NCI-H187 treated with DMSO at 0.1 percent for 48 hours (cell line): ENCODE measurements around the gene C8G.

Experiments
- DNase-seq: peaks from one replicate; lab custom pipeline; 2025; lab: John Stamatoyannopoulos, UW

The C8G gene

GRCh38 chr9:136968333-136969127 is 23.5 kb downstream of the C8G start:
- DNase-seq, result no peak

DNA sequence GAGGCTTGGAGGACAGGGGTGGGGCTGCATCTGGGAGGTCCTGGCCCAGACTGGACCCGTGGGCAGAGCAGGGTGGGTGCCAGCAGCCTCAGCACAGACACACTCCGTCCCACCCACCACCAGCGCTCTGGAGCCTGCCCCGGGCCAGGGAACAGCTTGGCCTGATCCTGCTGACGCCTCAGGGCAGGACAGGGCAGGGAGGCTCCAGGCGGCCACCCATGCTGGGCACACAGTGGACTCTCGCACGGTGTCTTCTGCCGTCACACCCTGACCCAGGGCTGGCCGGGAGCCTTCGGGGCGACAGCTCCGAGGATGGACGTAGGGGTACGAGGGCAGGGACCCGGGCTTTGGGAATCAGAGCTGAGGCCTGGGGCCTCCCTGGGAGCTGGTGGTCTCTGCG is 24.1 kb downstream of the C8G start:
- no peak for DNase-seq

GRCh38 chr9:136969774-136970173 is 24.7 kb downstream of the C8G start:
- no peak for DNase-seq

- no peak for DNase-seq
Observed at GRCh38 chr9:136970361-136970760, 25.3 kb downstream of the C8G start.

GRCh38 chr9:136971746-136972145 is 26.7 kb downstream of the C8G start:
- DNase-seq, result no peak

- DNase-seq, result no peak
Observed at GRCh38 chr9:136972335-136972734, 27.3 kb downstream of the C8G start.

GRCh38 chr9:136972743-136973142 is 27.7 kb downstream of the C8G start:
- no peak for DNase-seq

GRCh38 chr9:136973618-136974617 is 28.9 kb downstream of the C8G start:
- DNase-seq, result no peak

DNA sequence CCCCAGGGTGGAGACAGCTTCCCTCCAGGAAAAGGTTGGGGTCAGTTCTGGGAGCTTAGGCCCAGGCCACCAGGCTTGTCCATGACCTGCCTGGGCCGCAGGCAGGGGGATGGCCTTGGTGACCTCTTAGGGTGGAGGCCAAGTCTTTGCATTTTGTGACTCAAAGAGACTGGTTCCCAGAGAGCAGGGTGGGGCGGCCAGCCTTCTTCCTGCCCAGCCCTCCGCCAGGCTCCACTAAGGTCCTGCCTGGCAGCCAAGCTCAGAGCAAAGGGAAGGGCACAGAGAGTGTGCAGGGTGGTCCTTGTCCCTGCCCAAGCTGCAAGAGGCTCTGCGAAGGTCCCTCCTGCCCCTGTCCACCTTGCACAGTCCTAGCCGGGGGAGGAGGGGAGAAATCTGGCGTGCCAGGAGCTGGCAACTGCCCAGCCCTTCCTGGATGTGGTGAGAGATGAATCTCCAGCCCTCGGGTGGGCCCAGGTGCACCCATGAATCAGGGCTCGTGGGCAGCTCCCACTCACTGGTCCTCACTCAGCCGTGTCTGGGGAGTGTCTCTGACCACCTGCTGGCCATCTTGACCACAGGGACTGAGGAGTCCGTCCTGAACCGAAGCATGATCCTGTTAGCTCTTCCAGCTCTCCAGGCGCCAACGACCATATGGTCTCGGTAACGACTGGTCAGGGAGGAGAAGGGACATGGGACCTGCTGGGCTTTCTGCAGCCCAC is 29.9 kb downstream of the C8G start:
- DNase-seq, result no peak

DNA sequence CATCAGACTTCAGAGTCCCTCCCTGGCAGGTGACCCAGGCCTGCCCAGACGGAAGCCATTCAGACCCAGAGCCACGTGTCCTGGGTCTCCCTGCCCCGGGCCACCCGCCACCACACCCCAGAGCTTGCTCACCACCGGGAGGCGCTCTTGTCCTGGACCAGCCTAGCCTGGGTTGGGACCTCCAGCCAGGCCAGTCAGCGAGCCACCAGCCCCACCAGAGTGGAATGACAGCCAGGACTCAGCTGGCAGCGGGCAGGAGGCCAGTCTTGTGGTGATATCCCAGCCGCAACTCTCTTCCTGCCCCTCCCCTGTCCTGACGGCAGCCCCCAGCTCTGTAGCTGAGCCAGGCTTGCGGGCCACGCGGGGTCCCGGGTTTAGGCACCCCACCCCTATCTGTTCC is 30.6 kb downstream of the C8G start:
- no peak for DNase-seq

DNA sequence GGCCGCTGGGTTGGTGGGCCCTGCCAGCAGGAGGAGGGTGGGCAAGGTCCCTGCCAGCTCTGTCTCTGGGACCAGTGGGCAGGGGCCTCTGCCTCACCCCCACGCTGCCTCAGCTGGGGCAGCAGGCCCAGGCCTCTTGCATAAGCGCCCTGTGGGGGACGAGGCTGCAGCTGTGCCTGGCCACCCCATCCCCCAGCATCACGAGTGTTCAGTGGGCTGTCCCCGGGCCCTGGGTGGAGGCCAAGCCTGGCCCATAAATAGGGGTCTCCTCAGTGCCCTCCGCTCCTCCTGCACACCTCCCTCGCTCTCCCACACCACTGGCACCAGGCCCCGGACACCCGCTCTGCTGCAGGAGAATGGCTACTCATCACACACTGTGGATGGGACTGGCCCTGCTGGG is 32.2 kb downstream of the C8G start, which contains the start of gene PTGDS:
Gene PTGDS (plus strand): TSS at position 282 of the 400 bp plus-strand sequence. CDS start 75 bp downstream, at position 357.
- no peak for DNase-seq

DNA sequence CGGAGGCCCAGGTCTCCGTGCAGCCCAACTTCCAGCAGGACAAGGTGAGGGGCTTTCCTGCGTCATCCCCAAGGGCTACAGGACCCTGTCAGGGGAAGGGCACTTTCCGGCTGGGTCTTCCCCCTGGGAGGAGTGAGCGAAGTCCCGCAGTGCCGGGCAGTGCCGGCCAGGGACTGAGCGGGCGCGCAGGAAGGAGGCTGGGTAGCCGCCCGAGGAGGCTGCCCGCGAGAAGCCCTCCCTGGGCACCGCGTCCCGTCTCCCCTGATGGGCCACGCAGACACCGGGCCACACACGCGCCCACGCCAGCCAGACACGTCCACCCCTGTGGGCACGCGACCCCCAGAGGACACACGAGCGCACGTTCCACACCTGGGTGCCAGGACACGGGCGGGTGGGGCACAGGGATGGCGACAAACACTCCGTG is 32.6 kb downstream of the C8G start:
- no peak for DNase-seq

GRCh38 chr9:136978073-136978864 is 33.2 kb downstream of the C8G start:
- no peak for DNase-seq

DNA sequence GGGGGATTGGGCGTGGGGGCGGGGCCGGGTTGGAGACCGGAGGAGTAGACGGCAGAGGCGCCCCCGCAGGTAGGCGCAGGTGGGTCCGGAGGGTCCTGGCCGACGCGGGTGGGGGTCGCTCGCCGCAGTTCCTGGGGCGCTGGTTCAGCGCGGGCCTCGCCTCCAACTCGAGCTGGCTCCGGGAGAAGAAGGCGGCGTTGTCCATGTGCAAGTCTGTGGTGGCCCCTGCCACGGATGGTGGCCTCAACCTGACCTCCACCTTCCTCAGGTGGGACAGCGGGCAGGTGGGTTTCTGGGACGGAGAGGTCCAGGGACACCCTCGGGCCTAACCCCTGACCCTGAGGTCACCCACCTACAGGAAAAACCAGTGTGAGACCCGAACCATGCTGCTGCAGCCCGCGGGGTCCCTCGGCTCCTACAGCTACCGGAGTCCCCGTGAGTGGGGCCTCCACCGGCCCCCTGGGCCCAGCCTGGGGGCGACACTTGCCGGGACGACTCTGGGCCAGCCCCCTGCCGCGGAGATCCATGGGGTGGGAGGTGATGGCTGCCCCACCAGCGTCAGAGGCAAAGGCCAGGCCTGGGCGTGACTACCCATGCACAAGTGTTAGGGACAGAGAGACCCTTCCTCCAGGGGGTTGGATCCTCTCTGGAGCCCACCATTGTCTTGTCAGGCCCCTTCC is 34.0 kb downstream of the C8G start:
- no peak for DNase-seq

DNA sequence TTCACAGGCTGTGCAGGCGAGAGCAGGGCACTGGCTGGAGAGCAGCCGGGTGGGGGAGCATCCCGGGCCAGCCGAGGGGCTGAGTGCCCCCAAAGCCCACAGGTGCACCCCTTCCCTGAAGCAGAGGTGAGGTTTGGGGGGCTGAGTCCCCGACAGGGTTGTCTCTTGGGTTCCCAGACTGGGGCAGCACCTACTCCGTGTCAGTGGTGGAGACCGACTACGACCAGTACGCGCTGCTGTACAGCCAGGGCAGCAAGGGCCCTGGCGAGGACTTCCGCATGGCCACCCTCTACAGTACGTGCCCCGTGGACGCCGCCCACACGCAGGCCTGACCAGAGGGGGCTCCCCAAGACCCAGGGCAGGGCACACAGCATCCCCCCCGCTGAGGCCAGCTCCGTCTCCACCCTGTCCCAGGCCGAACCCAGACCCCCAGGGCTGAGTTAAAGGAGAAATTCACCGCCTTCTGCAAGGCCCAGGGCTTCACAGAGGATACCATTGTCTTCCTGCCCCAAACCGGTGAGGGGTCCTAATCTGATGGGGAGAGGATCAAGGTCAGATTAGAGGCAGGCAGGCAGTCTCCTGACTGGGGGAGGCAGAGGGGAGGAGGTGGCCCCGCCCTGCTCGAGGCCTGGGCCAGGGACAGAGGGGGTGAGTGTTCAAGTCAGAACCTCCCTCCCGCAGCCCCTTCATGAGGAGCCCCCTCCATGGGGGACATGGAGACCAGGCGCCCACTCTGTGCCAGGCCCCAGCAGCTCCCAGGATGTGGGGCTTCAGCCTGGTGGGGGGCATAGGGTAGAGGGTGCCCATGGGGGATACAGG is 34.9 kb downstream of the C8G start:
- DNase-seq, result no peak

- DNase-seq, result no peak
Observed at GRCh38 chr9:136980669-136981478, 35.8 kb downstream of the C8G start.

DNA sequence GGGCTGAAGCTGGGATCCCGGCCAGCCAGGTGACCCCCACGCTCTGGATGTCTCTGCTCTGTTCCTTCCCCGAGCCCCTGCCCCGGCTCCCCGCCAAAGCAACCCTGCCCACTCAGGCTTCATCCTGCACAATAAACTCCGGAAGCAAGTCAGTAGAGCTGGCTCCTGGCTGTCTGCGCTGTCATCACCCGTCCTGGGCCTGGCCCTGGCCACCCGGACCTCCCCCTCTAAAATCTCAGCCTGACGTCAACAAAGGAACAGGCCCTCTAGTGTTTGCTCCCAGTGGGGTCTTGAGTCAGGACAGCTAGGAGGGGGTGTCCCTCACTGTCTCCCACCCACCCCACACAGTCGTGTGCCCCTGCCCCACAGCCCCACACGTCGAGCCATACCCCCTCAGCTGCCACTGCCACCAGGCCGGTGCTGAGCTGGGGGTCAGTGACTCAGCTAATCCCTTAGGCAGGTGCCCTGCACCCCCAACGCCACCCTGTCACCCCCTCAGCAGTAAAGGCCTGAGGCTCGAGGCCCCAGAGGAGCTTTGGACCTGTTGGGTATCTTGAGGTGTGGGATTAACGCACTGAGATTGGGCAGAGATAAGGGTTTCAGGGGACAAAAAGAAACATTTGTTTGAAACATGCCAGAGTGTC is 36.7 kb downstream of the C8G start:
- DNase-seq, result no peak

GRCh38 chr9:136982232-136983051 is 37.4 kb downstream of the C8G start, which contains the start of gene LCNL1:
TSS of gene LCNL1 (plus strand) at chr9:136982993. CDS start at chr9:136983587, 594 bp downstream.
- DNase-seq, result no peak
